Ectodermal cell (in vitro differentiated cells): Measurements from ENCODE around the gene CTDSPL.

ENCODE experiments used
- H3K27ac ChIP-seq: 2 replicates; pipeline ENCODE4 v1.7.0; 2013; ENCODE audit warnings: mild to moderate bottlenecking, low read depth, low read length; ENCODE audit not compliant: insufficient read depth, poor library complexity, severe bottlenecking
- H3K27me3 ChIP-seq: 2 replicates; pipeline ENCODE4 v1.7.0; 2013; ENCODE audit warnings: mild to moderate bottlenecking, low read length; ENCODE audit not compliant: insufficient read depth, control insufficient read depth, poor library complexity, severe bottlenecking
- H3K36me3 ChIP-seq: one replicate; pipeline ENCODE4 v1.7.0; 2013; ENCODE audit warnings: low read length; ENCODE audit not compliant: control insufficient read depth, insufficient read depth
- H3K4me1 ChIP-seq: one replicate; pipeline ENCODE4 v1.7.0; 2013; ENCODE audit warnings: low read length; ENCODE audit not compliant: control insufficient read depth, insufficient read depth
- H3K4me3 ChIP-seq: 2 replicates; pipeline ENCODE4 v1.7.0; 2013; ENCODE audit warnings: low read depth, low read length, control low read depth; ENCODE audit not compliant: insufficient read depth
- H3K9me3 ChIP-seq: 2 replicates; pipeline ENCODE4 v1.7.0; 2013; ENCODE audit warnings: mild to moderate bottlenecking, low read length, moderate library complexity; ENCODE audit not compliant: control insufficient read depth
- WGBS, 2 experiments: methylation state at CpG; one replicate each; pipeline ENCODE4 v1.1.7; 2013; ENCODE audit warnings: missing lambda C conversion rate in 2 of 2; 5-methylcytosine and 5-hydroxymethylcytosine counted together

CTDSPL gene

GRCh38 chr3:37946531-37946889 is 84.8 kb downstream of the CTDSPL start:
- H3K36me3 ChIP-seq = no peaks in the 10 kb centered on the region
- WGBS, 2 experiments = 90 to 95% methylated on average over 2 of the region's 2 CpGs
- peak overlapping the region; percentile 11 for H3K27ac ChIP-seq
- H3K9me3 ChIP-seq = no peaks in the 10 kb centered on the region
- H3K4me1 ChIP-seq = peaks cover 12% of the 10 kb centered on the region
- H3K4me3 ChIP-seq = no peak overlapping the region
- H3K27me3 ChIP-seq = no peaks in the 10 kb centered on the region

GRCh38 chr3:37949866-37950265 is 88.2 kb downstream of the CTDSPL start:
- no peaks in the 10 kb centered on the region for H3K27me3 ChIP-seq
- no peak overlapping the region for H3K4me3 ChIP-seq
- H3K4me1 ChIP-seq = peaks cover 12% of the 10 kb centered on the region
- no peaks in the 10 kb centered on the region for H3K36me3 ChIP-seq
- no peaks in the 10 kb centered on the region for H3K9me3 ChIP-seq
- 86 to 87% methylated on average over 6 of the region's 6 CpGs for WGBS, 2 experiments
- no peak overlapping the region for H3K27ac ChIP-seq

GRCh38 chr3:37952564-37952963 is 90.9 kb downstream of the CTDSPL start:
- no CpG with 5 or more reads among the region's 1 CpG for WGBS, 2 experiments
- H3K4me3 ChIP-seq = no peak overlapping the region
- peaks cover 19% of the 10 kb centered on the region for H3K4me1 ChIP-seq
- no peaks in the 10 kb centered on the region for H3K27me3 ChIP-seq
- H3K9me3 ChIP-seq = no peaks in the 10 kb centered on the region
- no peaks in the 10 kb centered on the region for H3K36me3 ChIP-seq
- no peak overlapping the region for H3K27ac ChIP-seq

- H3K4me1 ChIP-seq = peaks cover 19% of the 10 kb centered on the region
- no peak overlapping the region for H3K4me3 ChIP-seq
- no peaks in the 10 kb centered on the region for H3K27me3 ChIP-seq
- no peaks in the 10 kb centered on the region for H3K36me3 ChIP-seq
- no peaks in the 10 kb centered on the region for H3K9me3 ChIP-seq
- 88 to 100% methylated on average over 2 of the region's 2 CpGs for WGBS, 2 experiments
- no peak overlapping the region for H3K27ac ChIP-seq
These were observed 91.5 kb downstream of the CTDSPL start for GRCh38 chr3:37953226-37953625.

GRCh38 chr3:37953707-37954394 is 92.2 kb downstream of the CTDSPL start:
- Histone ChIP-seq H3K4me1 (peaks cover 19% of the 10 kb centered on the region), H3K9me3 (no peaks in the 10 kb centered on the region), H3K36me3 (no peaks in the 10 kb centered on the region), H3K27me3 (no peaks in the 10 kb centered on the region), H3K4me3 (no peak overlapping the region), H3K27ac (no peak overlapping the region)
- WGBS, 2 experiments = 94% methylated on average over 4 to 5 of the region's 5 CpGs

GRCh38 chr3:37954881-37955280 is 93.2 kb downstream of the CTDSPL start:
- Histone ChIP-seq H3K9me3 (no peaks in the 10 kb centered on the region), H3K4me1 (peaks cover 19% of the 10 kb centered on the region), H3K4me3 (no peak overlapping the region), H3K27ac (no peak overlapping the region), H3K27me3 (no peaks in the 10 kb centered on the region), H3K36me3 (no peaks in the 10 kb centered on the region)
- 93 to 95% methylated on average over 6 of the region's 6 CpGs for WGBS, 2 experiments

GRCh38 chr3:37955918-37956707 is 94.4 kb downstream of the CTDSPL start:
- peaks cover 19% of the 10 kb centered on the region for H3K4me1 ChIP-seq
- H3K4me3 ChIP-seq = no peak overlapping the region
- H3K27me3 ChIP-seq = no peaks in the 10 kb centered on the region
- 90 to 92% methylated on average over 3 of the region's 3 CpGs for WGBS, 2 experiments
- H3K27ac ChIP-seq = peak overlapping the region; percentile 33
- no peaks in the 10 kb centered on the region for H3K9me3 ChIP-seq
- no peaks in the 10 kb centered on the region for H3K36me3 ChIP-seq

GRCh38 chr3:37956723-37957538 is 95.3 kb downstream of the CTDSPL start:
- peak overlapping the region; percentile 33 for H3K27ac ChIP-seq
- WGBS, 2 experiments = 91 to 100% methylated on average over 2 of the region's 2 CpGs

GRCh38 chr3:37957539-37957936 is 95.9 kb downstream of the CTDSPL start:
- Histone ChIP-seq H3K4me3 (no peak overlapping the region), H3K4me1 (peaks cover 27% of the 10 kb centered on the region), H3K9me3 (no peaks in the 10 kb centered on the region), H3K36me3 (no peaks in the 10 kb centered on the region), H3K27me3 (no peaks in the 10 kb centered on the region), H3K27ac (no peak overlapping the region)
- WGBS, 2 experiments = 88% methylated on average over 7 of the region's 7 CpGs

More at GRCh38 chr3:37956723-37957538, 95.3 kb downstream of the CTDSPL start:
- Histone ChIP-seq H3K4me3 (no peak overlapping the region), H3K9me3 (no peaks in the 10 kb centered on the region), H3K36me3 (no peaks in the 10 kb centered on the region), H3K27me3 (no peaks in the 10 kb centered on the region), H3K4me1 (peaks cover 25% of the 10 kb centered on the region)
